Panc1 (cell line): ENCODE results near the gene PPM1B. TPM values are rescaled to one million over a fixed set of nuclear protein-coding genes. Genes with fewer than 3 reads are reported as not detected.

ENCODE experiments used
- ATAC-seq: fragments of 200-7000 bp; cut with Tn5 transposase; 2 replicates; pipeline ENCODE4 v1.9.1; 2020; ENCODE audit warnings: mild to moderate bottlenecking, moderate library complexity
- BruUV-seq: library from RNA; stranded (reverse); fragments of 400-500 nt; replicated peaks from 2 replicates; lab custom pipeline; 2021; lab: Mats Ljungman, UMichigan
- CTCF ChIA-PET: fragments of 300-600 bp; sonication (Branson Sonifier 250); formaldehyde crosslinking; loops from one replicate; lab custom pipeline; 2022; ENCODE audit warnings: antibody characterized with exemption; lab: Charles Lee
- POLR2A ChIA-PET: fragments of 300-600 bp; sonication (Branson Sonifier 250); formaldehyde crosslinking; loops from one replicate; lab custom pipeline; 2022; ENCODE audit warnings: antibody characterized with exemption; lab: Charles Lee
- DNase-seq: peaks from one replicate; pipeline ENCODE4 v3.0.0-alpha.2; 2010; ENCODE audit warnings: low read depth, low spot score
- H3K27ac ChIP-seq: 2 replicates; pipeline ENCODE4 v1.5.1; 2011; ENCODE audit warnings: mild to moderate bottlenecking, low read length, inconsistent platforms
- H3K27me3 ChIP-seq: fragments of 200-500 bp; sonication (Bioruptor generic); 2 replicates; pipeline ENCODE4 v1.6.0; 2014; ENCODE audit warnings: low read length, inconsistent platforms; ENCODE audit not compliant: control insufficient read depth, insufficient read depth
- H3K36me3 ChIP-seq: fragments of 200-500 bp; sonication (Bioruptor generic); 2 replicates; pipeline ENCODE4 v1.5.1; 2014; ENCODE audit warnings: inconsistent platforms, mild to moderate bottlenecking, low read length, moderate library complexity; ENCODE audit not compliant: control insufficient read depth, insufficient read depth
- H3K4me1 ChIP-seq: 2 replicates; pipeline ENCODE4 v1.5.1; 2011; ENCODE audit warnings: inconsistent platforms, mild to moderate bottlenecking, low read length, moderate library complexity; ENCODE audit not compliant: control insufficient read depth, insufficient read depth
- H3K4me3 ChIP-seq, 2 experiments: 2 replicates each; pipeline ENCODE4 v1.5.1; 2011 to 2012; ENCODE audit warnings: low read depth in 2 of 2, low read length in 2 of 2, mild to moderate bottlenecking in 2 of 2, inconsistent platforms in 1 of 2, moderate library complexity in 1 of 2
- H3K9me3 ChIP-seq: fragments of 200-500 bp; sonication (Bioruptor generic); 2 replicates; pipeline ENCODE4 v1.5.1; 2014; ENCODE audit warnings: low read depth, mild to moderate bottlenecking, inconsistent platforms, low read length, moderate library complexity; ENCODE audit not compliant: control insufficient read depth, insufficient read depth
- POLR2AphosphoS5 ChIP-seq: IDR thresholded peaks from 2 replicates; pipeline ENCODE4 v1.6.1; 2012; ENCODE audit warnings: mild to moderate bottlenecking, low read depth, low read length, moderate library complexity
- SIN3A ChIP-seq: IDR thresholded peaks from 2 replicates; pipeline ENCODE4 v1.6.1; 2012; ENCODE audit warnings: low read depth, mild to moderate bottlenecking, low read length, moderate library complexity, borderline replicate concordance; ENCODE audit not compliant: insufficient read depth
- TCF7L2 ChIP-seq: IDR thresholded peaks from 2 replicates; pipeline ENCODE4 v1.6.1; 2011; ENCODE audit warnings: mild to moderate bottlenecking, low read depth, low read length, inconsistent platforms
- in situ Hi-C: cut with HindIII; loops from 2 replicates; pipeline ENCODE4 v1.10.0; 2016; ENCODE audit warnings: low sequenced_read_pairs, low pct_unique_long_range_greater_than_20kb
- intact Hi-C: fragments of 100-400 bp; cut with micrococcal nuclease; formaldehyde crosslinking; loops from one replicate; pipeline ENCODE4 v1.10.0; 2022; ENCODE audit not compliant: unreplicated experiment
- total RNA-seq: library from RNA; stranded (reverse); gene quantifications from one replicate; pipeline ENCODE4 v1.2.1, GENCODE V29; 2021; ENCODE audit not compliant: unreplicated experiment
- TF ChIP-seq, protein P1 (sequence below): fragments of 450-650 bp; IDR thresholded peaks from 2 replicates; pipeline ENCODE4 v1.5.1; 2017; ENCODE audit warnings: mild to moderate bottlenecking
- TF ChIP-seq, protein P2 (sequence below), 2 experiments: IDR thresholded peaks; 2 replicates each; pipeline ENCODE4 v1.6.1; 2011 to 2012; ENCODE audit warnings: low read depth in 2 of 2, control low read depth in 1 of 2, low read length in 1 of 2, mild to moderate bottlenecking in 1 of 2, moderate library complexity in 1 of 2; ENCODE audit not compliant: insufficient read depth in 1 of 2

Gene PPM1B
- total RNA-seq, 1 experiment from 2014 or later = 36.0 TPM

DNA sequence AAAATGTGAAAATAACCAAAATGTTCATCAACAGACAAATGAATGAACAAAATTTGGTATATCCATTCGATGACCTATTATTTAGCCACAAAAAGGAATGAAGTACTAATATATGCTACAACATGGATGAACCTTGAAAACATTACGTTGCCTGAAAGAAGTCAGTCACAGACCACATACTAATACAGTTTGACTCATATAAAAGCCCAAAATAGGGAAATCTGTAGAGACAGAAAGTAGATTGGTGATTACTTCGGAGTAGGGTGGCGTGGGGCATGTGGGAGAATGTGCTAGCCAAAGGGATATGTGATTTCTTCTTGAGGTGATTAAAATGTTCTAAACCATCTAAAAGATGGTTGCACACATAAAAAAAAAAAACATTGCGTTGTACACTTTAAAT lies 44.2 kb upstream of the PPM1B start:
- ATAC-seq (no peak), DNase-seq (no peak)
- H3K4me1 ChIP-seq = no peaks in the 10 kb centered on the region
- CTCF ChIA-PET = no interaction called here
- H3K27ac ChIP-seq = no peak overlapping the region
- POLR2A ChIA-PET = interaction anchor here (0.6 kb wide), 1 partner anchor 20 kb away, joined by 3 read pairs; no protein-coding TSS in a partner anchor
- H3K36me3 ChIP-seq = no peaks in the 10 kb centered on the region
- H3K4me3 ChIP-seq = no peak overlapping the region
- H3K27me3 ChIP-seq = no peaks in the 10 kb centered on the region
- H3K9me3 ChIP-seq = no peaks in the 10 kb centered on the region
- TF ChIP-seq TCF7L2 (no peak), POLR2AphosphoS5 (no peak), SIN3A (no peak)
- TF ChIP-seq, protein P1, sequence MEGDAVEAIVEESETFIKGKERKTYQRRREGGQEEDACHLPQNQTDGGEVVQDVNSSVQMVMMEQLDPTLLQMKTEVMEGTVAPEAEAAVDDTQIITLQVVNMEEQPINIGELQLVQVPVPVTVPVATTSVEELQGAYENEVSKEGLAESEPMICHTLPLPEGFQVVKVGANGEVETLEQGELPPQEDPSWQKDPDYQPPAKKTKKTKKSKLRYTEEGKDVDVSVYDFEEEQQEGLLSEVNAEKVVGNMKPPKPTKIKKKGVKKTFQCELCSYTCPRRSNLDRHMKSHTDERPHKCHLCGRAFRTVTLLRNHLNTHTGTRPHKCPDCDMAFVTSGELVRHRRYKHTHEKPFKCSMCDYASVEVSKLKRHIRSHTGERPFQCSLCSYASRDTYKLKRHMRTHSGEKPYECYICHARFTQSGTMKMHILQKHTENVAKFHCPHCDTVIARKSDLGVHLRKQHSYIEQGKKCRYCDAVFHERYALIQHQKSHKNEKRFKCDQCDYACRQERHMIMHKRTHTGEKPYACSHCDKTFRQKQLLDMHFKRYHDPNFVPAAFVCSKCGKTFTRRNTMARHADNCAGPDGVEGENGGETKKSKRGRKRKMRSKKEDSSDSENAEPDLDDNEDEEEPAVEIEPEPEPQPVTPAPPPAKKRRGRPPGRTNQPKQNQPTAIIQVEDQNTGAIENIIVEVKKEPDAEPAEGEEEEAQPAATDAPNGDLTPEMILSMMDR = no peak
- TF ChIP-seq, protein P2, sequence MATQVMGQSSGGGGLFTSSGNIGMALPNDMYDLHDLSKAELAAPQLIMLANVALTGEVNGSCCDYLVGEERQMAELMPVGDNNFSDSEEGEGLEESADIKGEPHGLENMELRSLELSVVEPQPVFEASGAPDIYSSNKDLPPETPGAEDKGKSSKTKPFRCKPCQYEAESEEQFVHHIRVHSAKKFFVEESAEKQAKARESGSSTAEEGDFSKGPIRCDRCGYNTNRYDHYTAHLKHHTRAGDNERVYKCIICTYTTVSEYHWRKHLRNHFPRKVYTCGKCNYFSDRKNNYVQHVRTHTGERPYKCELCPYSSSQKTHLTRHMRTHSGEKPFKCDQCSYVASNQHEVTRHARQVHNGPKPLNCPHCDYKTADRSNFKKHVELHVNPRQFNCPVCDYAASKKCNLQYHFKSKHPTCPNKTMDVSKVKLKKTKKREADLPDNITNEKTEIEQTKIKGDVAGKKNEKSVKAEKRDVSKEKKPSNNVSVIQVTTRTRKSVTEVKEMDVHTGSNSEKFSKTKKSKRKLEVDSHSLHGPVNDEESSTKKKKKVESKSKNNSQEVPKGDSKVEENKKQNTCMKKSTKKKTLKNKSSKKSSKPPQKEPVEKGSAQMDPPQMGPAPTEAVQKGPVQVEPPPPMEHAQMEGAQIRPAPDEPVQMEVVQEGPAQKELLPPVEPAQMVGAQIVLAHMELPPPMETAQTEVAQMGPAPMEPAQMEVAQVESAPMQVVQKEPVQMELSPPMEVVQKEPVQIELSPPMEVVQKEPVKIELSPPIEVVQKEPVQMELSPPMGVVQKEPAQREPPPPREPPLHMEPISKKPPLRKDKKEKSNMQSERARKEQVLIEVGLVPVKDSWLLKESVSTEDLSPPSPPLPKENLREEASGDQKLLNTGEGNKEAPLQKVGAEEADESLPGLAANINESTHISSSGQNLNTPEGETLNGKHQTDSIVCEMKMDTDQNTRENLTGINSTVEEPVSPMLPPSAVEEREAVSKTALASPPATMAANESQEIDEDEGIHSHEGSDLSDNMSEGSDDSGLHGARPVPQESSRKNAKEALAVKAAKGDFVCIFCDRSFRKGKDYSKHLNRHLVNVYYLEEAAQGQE (IDR thresholded peaks at IDR 0.05; ENCODE audit: insufficient read depth in 1 of 2, low read depth in 2 of 2, low read length in 1 of 2) = no peak
- intact Hi-C loops (no loop called here), in situ Hi-C loops (no loop called here)
- no TSS peak for BruUV-seq

DNA sequence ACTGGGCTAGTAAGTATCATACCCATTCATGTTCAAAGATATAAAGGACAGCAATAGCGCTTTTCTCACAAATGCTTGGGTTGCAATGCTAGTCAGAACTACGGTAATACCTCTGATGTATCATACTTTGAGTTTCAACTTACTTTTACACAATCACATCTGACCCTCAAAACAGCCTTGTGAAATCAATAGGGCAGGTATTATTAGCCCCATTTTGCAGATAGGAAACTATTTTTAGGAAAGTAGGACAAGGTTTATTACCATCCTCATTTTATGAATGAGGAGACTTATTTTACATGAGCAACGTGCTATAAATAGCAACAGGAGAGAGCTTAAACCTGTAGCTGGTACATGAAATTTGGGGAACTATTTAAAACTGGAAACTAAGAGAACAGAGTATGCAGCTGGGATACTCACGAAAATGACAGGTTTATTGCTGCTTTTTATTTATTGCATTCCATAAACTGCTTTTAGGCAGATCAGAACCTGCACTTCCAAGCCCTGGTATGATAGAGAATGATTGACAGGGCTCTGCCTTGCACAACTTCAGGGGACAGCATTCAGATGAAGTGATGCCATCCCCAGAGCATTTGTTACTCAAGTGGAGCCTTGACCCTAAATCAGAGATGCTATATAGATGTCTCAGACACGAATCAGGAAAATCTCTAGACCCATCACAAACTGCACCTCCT lies 42.4 kb upstream of the PPM1B start:
- TF ChIP-seq, protein P2 (IDR thresholded peaks at IDR 0.05; ENCODE audit: insufficient read depth in 1 of 2, low read depth in 2 of 2, low read length in 1 of 2) = no peak
- TF ChIP-seq, protein P1 = no peak
- TF ChIP-seq SIN3A = no peak
- TF ChIP-seq TCF7L2 = no peak
- TF ChIP-seq POLR2AphosphoS5 = no peak
- Histone ChIP-seq H3K4me1 (no peaks in the 10 kb centered on the region), H3K27ac (no peak overlapping the region), H3K27me3 (no peaks in the 10 kb centered on the region), H3K4me3 (no peak overlapping the region), H3K36me3 (no peaks in the 10 kb centered on the region), H3K9me3 (no peaks in the 10 kb centered on the region)
- no peak for ATAC-seq
- in situ Hi-C loops (no loop called here), intact Hi-C loops (no loop called here)
- BruUV-seq = no TSS peak
- CTCF ChIA-PET = no interaction called here
- DNase-seq = no peak
- POLR2A ChIA-PET = no interaction called here
